Activated CD4-positive, alpha-beta memory T cell treated with anti-CD3 and anti-CD28 coated beads for 36 hours (primary cell): ENCODE results near the gene HECTD3. TPM values are rescaled to one million over a fixed set of nuclear protein-coding genes. Genes with fewer than 3 reads are reported as not detected.

ENCODE experiments used
- CTCF ChIA-PET: fragments of 350-600 bp; sonication (Branson Sonifier 250); formaldehyde crosslinking; loops from one replicate; lab custom pipeline; 2021; ENCODE audit warnings: antibody characterized with exemption, inconsistent platforms; lab: Charles Lee
- POLR2A ChIA-PET: fragments of 350-600 bp; sonication (Branson Sonifier 250); formaldehyde crosslinking; loops from one replicate; lab custom pipeline; 2021; ENCODE audit warnings: antibody characterized with exemption; lab: Charles Lee
- DNase-seq: peaks from one replicate; pipeline ENCODE4 v3.0.0-alpha.2; 2020
- H3K27ac Mint-ChIP-seq: one replicate; pipeline ENCODE4 v1.8.0; 2021; ENCODE audit warnings: mixed read lengths
- H3K27me3 Mint-ChIP-seq: one replicate; pipeline ENCODE4 v1.8.0; 2021; ENCODE audit warnings: mixed read lengths
- H3K36me3 Mint-ChIP-seq: one replicate; pipeline ENCODE4 v1.8.0; 2021; ENCODE audit warnings: mixed read lengths
- H3K4me1 Mint-ChIP-seq: one replicate; pipeline ENCODE4 v1.8.0; 2021; ENCODE audit warnings: low read depth, mixed read lengths
- H3K4me3 Mint-ChIP-seq: one replicate; pipeline ENCODE4 v1.8.0; 2021; ENCODE audit warnings: mild to moderate bottlenecking, mixed read lengths
- H3K9me3 Mint-ChIP-seq: one replicate; pipeline ENCODE4 v1.8.0; 2021; ENCODE audit warnings: mixed read lengths
- intact Hi-C: fragments of 100-400 bp; cut with micrococcal nuclease; formaldehyde crosslinking; loops from one replicate; pipeline ENCODE4 v1.15.1; 2023
- total RNA-seq, 2 experiments: library from RNA; stranded (reverse); gene quantifications; one replicate each; pipeline ENCODE4 v1.2.3, GENCODE V29; 2021

The HECTD3 gene
- total RNA-seq, 2 experiments from 2014 or later, result 23.7 to 25.0 TPM

DNA sequence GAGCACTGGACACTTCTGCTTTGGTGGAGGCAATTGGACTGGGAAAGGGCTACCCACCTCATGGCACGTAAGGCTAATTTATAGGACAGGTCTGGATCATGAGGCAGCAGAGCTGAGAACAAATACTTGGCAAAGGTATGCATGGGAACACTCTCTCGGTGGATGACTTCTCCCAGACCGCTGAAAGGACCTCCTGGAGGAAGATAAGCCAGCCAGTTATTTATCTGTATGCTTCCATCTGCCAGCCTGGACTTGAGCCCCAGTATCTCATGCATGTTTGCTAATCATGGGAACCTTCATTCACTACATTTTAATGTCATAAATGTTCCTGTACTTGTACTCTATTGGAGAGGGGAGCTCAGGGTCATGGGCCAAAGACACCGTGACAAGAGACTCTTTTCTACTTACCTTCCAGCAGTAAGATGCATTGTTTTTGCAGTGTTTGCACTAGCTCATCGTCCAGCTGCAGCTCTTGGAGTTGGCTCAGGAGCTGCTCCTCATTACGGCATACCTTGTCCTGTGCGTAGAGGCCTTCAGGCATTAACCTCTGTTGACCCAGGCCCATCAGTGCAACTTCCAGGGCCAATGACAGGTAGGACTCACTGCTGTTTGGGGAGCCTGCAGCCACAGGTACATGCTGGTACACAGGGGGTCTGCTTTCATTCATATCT, 24.6 kb upstream of the HECTD3 start:
- CTCF ChIA-PET, result interaction anchor here (3.6 kb wide), 1 partner anchor 17 kb away, joined by 14 read pairs; no protein-coding TSS in a partner anchor
- intact Hi-C loops, result no loop called here
- peaks cover 5% of the 10 kb centered on the region for H3K4me1 Mint-ChIP-seq

DNA sequence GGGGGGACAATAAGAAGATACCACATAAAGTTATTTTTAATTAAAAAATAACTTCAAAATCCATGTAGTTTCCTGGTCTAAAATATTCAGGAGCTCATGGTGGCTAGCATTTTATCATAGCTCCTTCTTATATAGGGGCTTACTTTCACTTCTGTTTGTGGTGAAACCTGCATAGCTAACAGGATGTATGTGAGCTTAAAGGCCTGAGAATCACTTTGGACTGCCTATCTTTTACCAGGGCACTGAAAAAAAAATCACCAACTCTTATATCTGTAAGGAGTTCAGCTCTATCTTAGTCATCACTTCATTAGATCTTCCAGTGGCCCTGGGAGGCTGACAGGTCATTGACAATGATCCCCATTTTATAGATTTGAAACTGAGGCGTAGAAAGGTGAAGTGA, 22.2 kb upstream of the HECTD3 start:
- H3K27ac Mint-ChIP-seq, result no peak overlapping the region
- ChIA-PET CTCF (interaction anchor here (2.6 to 3.6 kb wide), 2 partner anchors 14 to 19 kb away, joined by 9 to 14 read pairs; no protein-coding TSS in a partner anchor), POLR2A (no interaction called here)
- intact Hi-C loops, result no loop called here
- no peak for DNase-seq
- no peaks in the 10 kb centered on the region for H3K9me3 Mint-ChIP-seq
- H3K36me3 Mint-ChIP-seq, result no peaks in the 10 kb centered on the region
- H3K4me3 Mint-ChIP-seq, result no peak overlapping the region
- peaks cover 5% of the 10 kb centered on the region for H3K4me1 Mint-ChIP-seq
- H3K27me3 Mint-ChIP-seq, result no peaks in the 10 kb centered on the region

More for the DNA sequence above, 24.6 kb upstream of the HECTD3 start:
- no peak for DNase-seq
- Mint-ChIP-seq H3K27me3 (no peaks in the 10 kb centered on the region), H3K9me3 (no peaks in the 10 kb centered on the region), H3K36me3 (no peaks in the 10 kb centered on the region), H3K4me3 (no peak overlapping the region), H3K27ac (no peak overlapping the region)
- POLR2A ChIA-PET, result no interaction called here

DNA sequence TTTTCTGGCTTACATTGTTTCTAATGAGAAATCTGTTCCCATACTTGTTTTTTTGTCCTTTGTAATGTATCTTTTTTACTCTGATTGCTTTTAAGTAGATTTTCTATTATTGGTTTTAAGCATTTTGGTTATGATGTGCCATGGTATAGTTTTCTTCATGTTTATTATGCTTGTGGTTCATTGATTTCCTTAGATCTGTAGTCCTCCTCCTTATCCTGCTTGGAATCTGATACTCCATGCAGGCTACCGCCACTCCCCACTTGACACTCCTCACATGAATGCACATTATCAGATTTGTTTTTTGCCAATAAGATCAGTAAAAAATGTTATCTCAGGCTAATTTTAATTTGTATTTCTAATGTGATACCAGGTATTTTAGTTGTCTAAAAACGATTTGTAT, 21.7 kb upstream of the HECTD3 start:
- Mint-ChIP-seq H3K27me3 (no peaks in the 10 kb centered on the region), H3K4me3 (no peak overlapping the region), H3K9me3 (no peaks in the 10 kb centered on the region), H3K27ac (no peak overlapping the region), H3K36me3 (no peaks in the 10 kb centered on the region), H3K4me1 (peaks cover 5% of the 10 kb centered on the region)
- DNase-seq, result no peak
- intact Hi-C loops, result no loop called here
- POLR2A ChIA-PET, result no interaction called here
- CTCF ChIA-PET, result interaction anchor here (2.6 to 3.6 kb wide), 2 partner anchors 14 to 18 kb away, joined by 9 to 14 read pairs; no protein-coding TSS in a partner anchor

DNA sequence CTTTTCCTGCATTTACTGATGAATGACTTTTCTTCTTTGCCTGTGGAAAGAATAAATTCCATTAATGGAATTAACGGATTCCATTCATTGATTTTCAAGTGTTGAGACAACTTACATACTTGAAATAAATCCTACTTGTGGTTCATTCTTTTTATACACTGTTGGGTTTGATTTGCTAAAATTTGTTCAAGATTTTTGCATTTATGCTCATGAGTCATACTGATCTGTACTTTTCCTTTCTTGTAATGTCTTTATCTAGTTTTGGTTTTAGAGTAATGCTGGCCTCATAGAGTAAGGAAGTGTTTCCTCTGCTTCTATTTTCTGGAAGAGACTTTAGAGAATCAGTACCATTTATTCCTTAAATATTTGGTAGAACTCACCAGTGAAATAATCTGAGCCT, 15.3 kb upstream of the HECTD3 start:
- DNase-seq, result no peak
- Mint-ChIP-seq H3K27ac (no peak overlapping the region), H3K27me3 (no peaks in the 10 kb centered on the region), H3K9me3 (no peaks in the 10 kb centered on the region), H3K4me1 (peaks cover 9% of the 10 kb centered on the region), H3K36me3 (no peaks in the 10 kb centered on the region), H3K4me3 (no peak overlapping the region)
- ChIA-PET POLR2A (no interaction called here), CTCF (no interaction called here)
- intact Hi-C loops, result no loop called here

DNA sequence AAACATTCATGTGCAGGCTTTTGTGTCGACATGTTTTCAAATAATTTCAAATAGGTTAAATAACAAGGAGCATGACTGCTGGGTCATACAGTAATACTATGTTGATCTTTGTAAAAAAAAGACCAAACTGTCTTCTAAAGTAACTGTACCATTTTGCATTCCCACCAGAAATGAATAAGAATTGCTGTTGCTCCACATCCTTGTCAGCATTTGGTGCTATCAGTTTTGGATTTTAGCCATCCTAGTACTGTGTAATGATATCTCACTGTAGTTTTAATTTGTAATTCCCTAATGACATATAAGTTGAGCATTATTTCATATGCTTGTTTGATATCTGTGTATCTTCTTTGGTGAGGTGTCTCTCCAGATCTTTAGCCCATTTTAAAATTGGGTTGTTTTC, 12.5 kb upstream of the HECTD3 start:
- Mint-ChIP-seq H3K9me3 (no peaks in the 10 kb centered on the region), H3K27ac (no peak overlapping the region), H3K4me3 (no peak overlapping the region), H3K36me3 (no peaks in the 10 kb centered on the region), H3K4me1 (peaks cover 9% of the 10 kb centered on the region), H3K27me3 (no peaks in the 10 kb centered on the region)
- intact Hi-C loops, result no loop called here
- no peak for DNase-seq
- ChIA-PET CTCF (no interaction called here), POLR2A (no interaction called here)

DNA sequence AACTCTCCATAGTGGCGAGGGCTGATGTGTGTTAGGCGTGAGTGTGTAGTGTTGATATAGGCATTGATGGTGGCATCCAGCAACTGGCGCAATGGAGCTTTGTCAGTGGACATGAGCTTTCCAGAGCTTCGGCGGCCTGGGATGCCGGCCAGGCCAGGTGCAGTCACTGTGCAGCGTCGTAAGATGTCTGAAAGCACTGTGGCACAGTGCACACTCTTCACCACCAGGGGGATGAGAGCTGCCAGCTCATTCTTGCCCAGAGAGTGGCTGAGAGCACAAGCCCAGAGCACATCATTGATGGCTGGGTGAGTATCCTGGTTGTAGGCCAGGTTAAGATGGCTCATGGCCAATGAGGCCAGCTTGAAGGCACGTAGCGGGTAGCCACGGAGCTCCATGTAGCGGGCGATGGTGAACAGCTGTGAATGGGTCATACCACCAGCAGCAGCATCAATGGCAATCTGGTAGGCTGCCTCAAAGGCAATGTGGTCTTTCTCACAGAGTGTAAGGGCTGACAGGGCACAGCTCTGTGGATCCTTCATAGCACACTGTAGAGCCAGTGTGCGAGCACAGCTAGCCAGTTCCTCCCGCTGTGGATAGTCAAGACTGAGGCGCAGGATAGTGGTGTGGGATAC, 7.6 kb upstream of the HECTD3 start:
- peaks cover 8% of the 10 kb centered on the region for H3K36me3 Mint-ChIP-seq
- H3K27ac Mint-ChIP-seq, result no peak overlapping the region
- H3K4me3 Mint-ChIP-seq, result no peak overlapping the region
- intact Hi-C loops, result loop anchor here (1.0 to 10.0 kb wide), 3 partner anchors 212 to 282 kb away; partner anchors contain the start of genes BTBD19, DYNLT4 and PLK3
- H3K4me1 Mint-ChIP-seq, result peaks cover 12% of the 10 kb centered on the region
- ChIA-PET CTCF (interaction anchor here (0.6 to 6.9 kb wide), 20 partner anchors 9 to 477 kb away, joined by 3 to 195 read pairs (median 4); partner anchors contain the start of gene MUTYH), POLR2A (interaction anchor here (0.6 to 1.0 kb wide), 2 partner anchors 11 to 200 kb away, joined by 3 read pairs; no protein-coding TSS in a partner anchor)
- no peaks in the 10 kb centered on the region for H3K27me3 Mint-ChIP-seq
- no peaks in the 10 kb centered on the region for H3K9me3 Mint-ChIP-seq
- DNase-seq, result peak; percentile 75

DNA sequence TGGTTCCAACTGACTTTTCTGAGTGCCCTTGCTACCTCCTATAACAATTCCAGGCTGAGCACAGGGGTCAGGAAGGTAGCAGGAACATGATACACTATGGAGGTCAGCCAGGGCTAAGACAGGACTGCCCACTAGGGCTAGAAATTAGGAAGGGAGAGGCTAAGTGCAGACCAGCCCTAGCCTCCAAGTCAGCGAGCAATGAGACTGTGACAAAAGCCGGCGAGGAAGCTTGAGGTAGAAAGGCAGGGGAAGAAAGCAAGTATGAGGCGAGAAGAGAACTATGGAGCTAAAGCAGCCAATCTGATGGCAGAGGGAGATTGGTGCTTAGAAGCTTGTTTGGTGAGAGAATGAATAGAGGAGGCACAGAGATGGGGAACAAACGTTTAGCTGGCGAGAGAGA, 5.6 kb upstream of the HECTD3 start:
- CTCF ChIA-PET, result interaction anchor here (0.9 to 6.9 kb wide), 2 partner anchors 283 to 476 kb away, joined by 3 to 195 read pairs; no protein-coding TSS in a partner anchor
- intact Hi-C loops, result loop anchor here (10.0 kb wide), 1 partner anchor 212 kb away; the partner anchor contains the start of genes BTBD19, DYNLT4 and PLK3
- H3K4me1 Mint-ChIP-seq, result peaks cover 22% of the 10 kb centered on the region
- peaks cover 8% of the 10 kb centered on the region for H3K36me3 Mint-ChIP-seq
- POLR2A ChIA-PET, result no interaction called here
- no peaks in the 10 kb centered on the region for H3K9me3 Mint-ChIP-seq
- no peak overlapping the region for H3K27ac Mint-ChIP-seq
- H3K4me3 Mint-ChIP-seq, result no peak overlapping the region
- DNase-seq, result no peak
- no peaks in the 10 kb centered on the region for H3K27me3 Mint-ChIP-seq

DNA sequence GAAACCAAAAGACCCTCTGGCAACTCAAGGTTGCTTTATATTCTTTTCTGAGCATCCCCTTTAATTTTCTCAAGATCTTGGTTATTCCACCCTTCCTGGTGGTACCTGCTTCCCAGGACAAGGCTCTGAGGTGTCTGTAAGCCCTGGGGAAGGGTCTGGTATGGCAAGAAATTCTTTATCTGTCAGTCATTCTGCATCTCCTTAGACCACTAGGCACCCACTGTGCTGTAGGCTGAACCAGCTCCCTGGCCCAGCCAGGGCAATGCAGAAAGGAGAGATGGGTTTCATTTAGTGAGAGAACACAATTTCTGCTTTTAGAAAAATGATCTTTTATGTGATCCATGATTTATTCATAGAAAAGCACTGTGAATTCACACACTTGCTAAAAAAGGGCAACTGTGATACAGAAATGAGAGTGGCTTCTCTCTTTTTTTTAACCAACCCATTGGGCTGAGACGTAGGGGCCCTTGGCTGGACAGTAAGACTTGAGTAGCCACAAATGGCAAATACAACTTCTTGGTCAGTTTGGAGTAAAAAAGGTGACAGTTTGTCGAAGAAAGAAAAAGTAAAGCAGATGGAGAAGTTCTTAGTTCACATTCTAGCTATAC, 5.1 kb upstream of the HECTD3 start:
- no peak for DNase-seq
- POLR2A ChIA-PET, result no interaction called here
- intact Hi-C loops, result loop anchor here (10.0 kb wide), 1 partner anchor 211 kb away; the partner anchor contains the start of genes BTBD19, DYNLT4 and PLK3
- CTCF ChIA-PET, result interaction anchor here (0.9 to 6.9 kb wide), 2 partner anchors 284 to 477 kb away, joined by 3 to 195 read pairs; no protein-coding TSS in a partner anchor
- Mint-ChIP-seq H3K4me1 (peaks cover 28% of the 10 kb centered on the region), H3K27me3 (no peaks in the 10 kb centered on the region), H3K9me3 (no peaks in the 10 kb centered on the region), H3K4me3 (no peak overlapping the region), H3K27ac (no peak overlapping the region), H3K36me3 (peaks cover 8% of the 10 kb centered on the region)

DNA sequence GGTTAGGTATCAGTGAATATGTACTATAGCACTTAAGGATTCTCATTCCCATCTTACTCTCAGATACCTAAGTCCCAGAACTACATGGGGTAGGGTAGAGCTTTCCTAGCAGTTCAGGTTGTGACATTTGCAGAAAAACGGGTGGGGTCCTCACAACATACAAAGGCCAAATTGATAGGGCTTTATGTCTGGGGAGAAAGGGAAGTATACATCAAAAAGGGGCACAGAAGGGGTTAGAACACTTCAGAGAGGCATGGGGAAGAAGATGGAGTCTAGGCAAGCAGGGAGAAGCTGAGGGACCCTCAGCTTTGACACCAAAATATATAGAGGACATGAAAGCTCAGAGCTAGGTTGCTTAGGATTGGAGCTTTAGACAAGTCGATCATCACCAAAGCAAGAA, 4.6 kb upstream of the HECTD3 start:
- no peak overlapping the region for H3K4me3 Mint-ChIP-seq
- POLR2A ChIA-PET, result no interaction called here
- peaks cover 8% of the 10 kb centered on the region for H3K36me3 Mint-ChIP-seq
- DNase-seq, result no peak
- CTCF ChIA-PET, result interaction anchor here (6.9 kb wide), 1 partner anchor 285 kb away, joined by 195 read pairs; no protein-coding TSS in a partner anchor
- H3K27ac Mint-ChIP-seq, result no peak overlapping the region
- intact Hi-C loops, result loop anchor here (10.0 kb wide), 1 partner anchor 211 kb away; the partner anchor contains the start of genes BTBD19, DYNLT4 and PLK3
- H3K4me1 Mint-ChIP-seq, result peaks cover 29% of the 10 kb centered on the region
- H3K27me3 Mint-ChIP-seq, result no peaks in the 10 kb centered on the region
- H3K9me3 Mint-ChIP-seq, result no peaks in the 10 kb centered on the region

DNA sequence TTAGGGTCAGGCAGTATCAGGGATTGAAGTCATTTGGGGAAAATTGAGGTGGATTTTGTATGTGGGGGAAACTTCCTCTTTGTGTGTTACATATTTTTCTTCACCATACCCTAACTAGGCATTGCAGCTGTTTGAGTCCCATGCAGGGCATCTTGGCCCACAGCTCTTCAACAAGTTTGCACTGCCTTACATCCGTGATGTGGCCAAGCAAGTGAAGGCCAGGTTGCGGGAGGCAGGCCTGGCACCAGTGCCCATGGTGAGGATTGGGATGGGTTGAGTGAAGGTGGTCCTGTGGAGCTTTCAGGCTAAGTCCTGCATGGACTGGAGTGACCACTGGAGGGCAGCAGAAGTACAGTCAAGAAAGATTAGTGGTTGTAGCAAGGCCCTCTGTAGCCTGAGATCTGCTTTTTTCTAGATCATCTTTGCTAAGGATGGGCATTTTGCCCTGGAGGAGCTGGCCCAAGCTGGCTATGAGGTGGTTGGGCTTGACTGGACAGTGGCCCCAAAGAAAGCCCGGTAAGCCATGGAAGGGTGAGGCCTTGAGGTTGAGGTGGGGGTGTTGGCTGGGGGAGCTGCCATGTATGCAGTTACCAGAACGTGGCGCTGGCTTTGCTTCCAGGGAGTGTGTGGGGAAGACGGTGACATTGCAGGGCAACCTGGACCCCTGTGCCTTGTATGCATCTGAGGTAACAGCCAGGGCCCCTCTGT, 3.4 kb upstream of the HECTD3 start:
- no peaks in the 10 kb centered on the region for H3K9me3 Mint-ChIP-seq
- peak overlapping the region; percentile 42 for H3K4me3 Mint-ChIP-seq
- ChIA-PET POLR2A (interaction anchor here (1.0 to 1.7 kb wide), 3 partner anchors 285 to 293 kb away, joined by 3 to 8 read pairs (median 5); no protein-coding TSS in a partner anchor), CTCF (interaction anchor here (0.6 to 5.7 kb wide), 25 partner anchors 10 to 505 kb away, joined by 3 to 259 read pairs (median 5); partner anchors contain the start of genes EIF2B3, MUTYH, TESK2 and TOE1)
- peaks cover 38% of the 10 kb centered on the region for H3K4me1 Mint-ChIP-seq
- peak overlapping the region; percentile 36 for H3K27ac Mint-ChIP-seq
- intact Hi-C loops, result loop anchor here (1.0 to 10.0 kb wide), 5 partner anchors 210 to 738 kb away; partner anchors contain the start of genes ARMH1, BTBD19, DYNLT4 and IPP
- DNase-seq, result peak; percentile 86
- peaks cover 8% of the 10 kb centered on the region for H3K36me3 Mint-ChIP-seq
- no peaks in the 10 kb centered on the region for H3K27me3 Mint-ChIP-seq
